GM21825 (cell line): Measurements from ENCODE around the gene RNF214.
"Not testable (repeated sequence)": the region's sequence is repeated elsewhere in the genome, so short reads cannot be mapped to it uniquely, and the experiment has no call there.

Source experiments
- ATAC-seq: cut with Tn5 transposase; IDR thresholded peaks from one replicate; pipeline ENCODE4 v1.9.1; 2021; ENCODE audit warnings: mild to moderate bottlenecking, moderate library complexity; ENCODE audit not compliant: unreplicated experiment

RNF214 gene

DNA sequence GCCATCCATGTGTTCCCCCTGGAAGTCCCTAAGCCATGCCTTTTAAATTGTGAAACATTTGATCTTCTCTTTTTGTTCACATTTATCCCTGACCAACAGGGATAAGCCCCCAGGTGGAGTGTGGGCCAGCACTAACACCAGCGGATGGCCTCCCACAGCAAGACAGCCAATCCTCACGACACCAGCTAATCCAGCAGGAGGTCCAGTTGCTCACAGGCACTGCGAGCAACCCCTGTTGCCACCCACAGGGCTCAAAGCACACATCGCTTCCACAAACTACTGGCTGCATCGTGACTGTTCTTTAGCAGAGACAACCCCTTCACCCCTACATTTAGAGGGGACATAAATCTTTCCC is 2.6 kb upstream of the RNF214 start:
- ATAC-seq = no peak

DNA sequence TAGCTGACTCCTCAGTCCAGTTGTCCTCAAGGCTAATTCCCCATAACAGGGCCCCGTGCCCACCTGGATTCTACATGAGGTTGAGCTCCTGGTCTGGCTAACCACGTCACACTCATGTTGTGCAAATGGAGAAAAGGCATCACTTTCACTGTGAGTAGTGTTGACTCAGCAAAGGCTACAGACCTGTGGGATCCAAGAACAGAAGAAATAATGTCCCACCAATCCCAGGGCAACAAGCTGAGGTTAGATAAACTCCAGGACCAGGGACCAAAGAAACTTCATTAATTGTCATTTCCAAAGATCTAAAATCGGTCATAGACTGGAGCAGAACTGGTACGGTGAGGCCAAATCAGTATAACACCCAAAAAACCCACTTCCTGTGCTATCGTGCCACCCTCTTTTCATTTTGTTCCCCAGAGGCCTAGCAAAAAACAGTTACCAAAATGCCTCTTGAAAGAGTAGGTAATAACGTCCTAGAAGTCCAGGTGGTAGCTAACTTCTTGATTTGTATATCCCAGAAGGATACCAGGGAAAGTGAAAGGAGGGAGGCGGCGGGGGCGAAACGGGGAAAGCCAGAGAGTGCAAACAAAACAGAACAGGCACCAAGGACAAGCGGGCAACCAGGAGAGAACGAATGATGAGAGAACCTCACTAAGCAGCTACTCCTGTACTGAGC is 2.0 kb upstream of the RNF214 start:
- ATAC-seq = no peak

DNA sequence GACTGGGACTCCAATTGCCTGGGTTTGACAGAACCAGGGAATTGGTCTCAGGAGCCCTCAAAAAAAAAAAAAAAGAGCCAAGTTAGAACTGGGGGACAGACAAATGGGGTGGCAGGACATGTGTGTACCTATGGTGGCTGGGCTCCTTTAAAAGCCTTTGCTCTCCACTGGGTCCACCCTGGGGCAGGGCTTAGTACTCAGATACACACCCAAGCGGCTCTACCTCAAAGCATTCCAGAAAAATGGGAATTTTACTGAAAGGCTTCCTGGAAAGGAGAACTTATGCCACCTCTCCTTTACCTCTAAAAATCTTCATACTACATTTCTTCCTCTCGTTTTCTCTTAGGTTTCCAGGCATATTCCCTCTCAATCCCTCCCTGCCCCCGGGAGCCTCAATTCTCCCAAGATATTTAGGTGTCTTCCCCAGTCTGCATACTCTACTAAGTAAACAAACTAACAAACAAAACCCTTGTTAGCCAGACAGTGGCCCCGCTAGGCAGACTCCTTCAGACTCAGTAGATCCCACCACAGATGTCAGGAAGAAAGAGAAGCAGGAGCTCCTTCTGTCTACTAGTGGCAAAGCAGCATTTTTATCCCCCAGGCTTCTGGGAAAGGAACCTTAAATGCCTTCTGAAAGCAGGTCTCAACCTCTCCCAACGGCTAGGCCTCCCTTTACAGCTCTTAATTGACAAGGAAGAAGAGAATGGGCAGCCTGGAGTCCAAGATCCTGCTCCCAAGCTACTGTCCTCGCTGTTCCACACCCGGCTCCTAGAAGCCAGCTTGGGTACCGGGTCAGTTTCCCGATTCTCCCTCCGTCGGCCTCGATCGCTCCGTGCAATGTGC is 1.3 kb upstream of the RNF214 start:
- no peak for ATAC-seq

DNA sequence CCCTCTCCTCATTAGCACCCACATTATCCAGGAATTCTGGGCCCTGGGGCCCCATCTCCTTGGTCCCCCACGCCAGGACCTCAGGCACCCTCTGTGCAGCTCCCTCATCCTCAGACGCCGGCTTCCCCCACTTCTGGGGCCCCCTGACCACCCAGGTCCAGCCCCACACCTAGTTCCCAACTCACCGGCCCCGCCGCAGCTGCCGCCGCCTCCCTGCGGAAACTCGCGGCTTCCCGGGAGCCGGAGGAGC is 704 bp upstream of the RNF214 start, which contains the start of gene PCSK7:
PCSK7 (minus strand) TSS at position 232 of the 250 bp plus-strand sequence. CDS start 2,229 bp downstream, outside the sequence.
- no peak for ATAC-seq

GRCh38 chr11:117232911-117233409 is 489 bp downstream of the RNF214 start:
- ATAC-seq = no peak

DNA sequence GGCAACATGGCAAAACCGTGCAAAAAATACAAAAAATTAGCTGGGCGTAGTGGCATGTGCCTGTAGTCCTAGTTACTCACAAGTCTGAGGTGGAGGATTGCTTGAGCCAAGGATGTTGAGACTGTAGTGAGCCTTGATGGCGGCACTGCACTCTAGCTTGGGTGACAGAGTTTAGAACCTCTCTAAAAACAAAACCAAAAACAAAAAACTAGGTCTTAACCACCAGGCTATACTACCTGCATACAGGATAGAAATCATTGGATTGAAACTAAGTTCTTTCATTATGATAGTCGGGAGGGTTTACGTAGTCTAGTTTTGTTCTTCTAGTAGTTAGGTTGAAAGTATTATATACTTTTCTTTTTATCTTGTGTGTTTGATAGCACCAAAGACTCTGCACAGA is 5.8 kb downstream of the RNF214 start:
- ATAC-seq = no peak

GRCh38 chr11:117239295-117239694 is 6.8 kb downstream of the RNF214 start:
- no peak for ATAC-seq

GRCh38 chr11:117248341-117248740 is 15.9 kb downstream of the RNF214 start:
- no peak for ATAC-seq

- no peak for ATAC-seq
Observed at GRCh38 chr11:117249571-117249970, 17.1 kb downstream of the RNF214 start.

- no peak for ATAC-seq
Observed at GRCh38 chr11:117251506-117251905, 19.0 kb downstream of the RNF214 start.

DNA sequence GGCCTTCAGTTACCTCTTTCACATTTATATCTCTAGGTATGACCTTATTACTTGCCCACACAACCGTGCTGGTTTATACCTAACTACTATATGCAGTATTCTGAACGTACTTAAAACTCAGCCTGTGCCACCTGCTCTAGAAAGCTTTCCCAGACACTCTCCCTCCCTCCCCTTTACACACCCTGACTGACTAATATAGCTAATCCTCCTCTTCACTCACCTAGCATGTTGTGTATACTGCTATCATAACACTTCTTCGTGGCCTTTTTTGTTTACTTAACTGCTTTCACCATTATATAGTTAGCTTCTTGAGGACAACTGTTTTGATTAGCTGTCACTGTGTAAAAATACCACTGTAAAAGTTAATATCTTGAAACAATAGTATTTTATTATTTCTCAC is 23.5 kb downstream of the RNF214 start:
- ATAC-seq = no peak

DNA sequence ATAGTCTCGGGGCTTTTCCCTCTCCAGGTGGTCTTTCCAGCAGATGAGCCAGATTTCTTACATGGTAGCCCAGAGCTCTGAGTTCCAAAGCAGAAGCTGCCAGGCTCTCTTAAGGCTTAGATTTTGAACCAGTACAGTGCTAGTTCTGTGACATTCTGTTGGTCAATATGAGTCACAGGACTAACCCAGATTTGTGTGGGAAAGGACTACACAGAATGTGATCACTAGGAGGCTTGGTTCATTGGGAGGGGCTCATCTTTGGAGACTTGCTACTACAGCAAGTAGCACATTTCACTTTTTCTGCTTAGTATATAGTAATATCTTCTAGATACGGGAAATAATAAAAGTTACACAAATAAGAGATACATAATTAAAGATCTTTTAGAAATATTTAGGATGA is 24.1 kb downstream of the RNF214 start:
- no peak for ATAC-seq

GRCh38 chr11:117258576-117258975 is 26.1 kb downstream of the RNF214 start:
- no peak for ATAC-seq

- no peak for ATAC-seq
Observed at GRCh38 chr11:117259417-117259816, 26.9 kb downstream of the RNF214 start.

GRCh38 chr11:117264624-117265323 is 32.3 kb downstream of the RNF214 start:
- ATAC-seq = not testable (repeated sequence)

- no peak for ATAC-seq
Observed at GRCh38 chr11:117265745-117266144, 33.3 kb downstream of the RNF214 start.

- ATAC-seq = no peak
Observed at GRCh38 chr11:117269856-117270255, 37.4 kb downstream of the RNF214 start.

GRCh38 chr11:117271208-117271607 is 38.7 kb downstream of the RNF214 start:
- ATAC-seq = no peak

DNA sequence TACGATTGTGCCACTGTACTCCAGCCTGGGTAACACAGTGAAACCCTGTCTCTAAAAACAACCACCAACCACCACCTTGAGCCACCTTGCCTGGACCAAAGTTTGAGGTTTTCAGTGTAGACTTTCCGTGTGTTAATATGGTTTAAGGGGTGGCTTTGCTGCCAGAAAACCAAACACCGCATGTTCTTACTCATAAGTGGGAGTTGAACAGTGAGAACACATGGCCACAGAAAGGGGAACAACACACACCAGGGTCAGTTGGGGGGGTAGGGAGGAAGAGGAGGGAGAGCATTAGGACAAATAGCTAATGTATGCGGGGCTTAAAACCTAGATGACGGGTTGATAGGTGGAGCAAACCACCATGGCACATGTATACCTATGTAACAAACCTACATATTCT is 39.7 kb downstream of the RNF214 start:
- not testable (repeated sequence) for ATAC-seq

- no peak for ATAC-seq
Observed at GRCh38 chr11:117273550-117274289, 41.2 kb downstream of the RNF214 start.

DNA sequence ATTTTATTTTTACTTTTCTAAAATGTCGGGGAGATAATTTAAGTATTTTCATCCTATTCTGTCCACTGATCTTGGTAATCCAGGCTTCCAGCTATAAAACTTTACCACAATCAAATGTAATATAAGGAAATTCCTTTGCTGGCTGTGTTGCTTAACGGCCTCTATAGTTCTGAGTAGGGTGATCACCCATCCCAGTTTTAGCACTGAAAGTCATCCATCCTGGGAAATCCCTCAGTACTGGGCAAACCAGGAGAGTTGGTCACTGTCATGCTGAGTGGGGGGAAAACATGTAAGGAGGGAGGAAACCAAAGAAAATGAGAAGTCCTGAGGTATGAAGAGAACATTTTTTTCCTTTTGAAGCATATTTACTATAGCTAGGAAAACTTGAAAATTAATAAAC is 45.9 kb downstream of the RNF214 start:
- ATAC-seq = no peak
